K562 (cell line): ENCODE results near the gene MND1. TPM values are rescaled to one million over a fixed set of nuclear protein-coding genes. Genes with fewer than 3 reads are reported as not detected.
A peak's percentile ranks its signal among the peaks of the same experiment; 100 is the strongest.

Experiments
- CCNT2 ChIP-seq: IDR thresholded peaks from 2 replicates; pipeline ENCODE4 v1.6.1; 2011; ENCODE audit warnings: borderline replicate concordance, low read depth, mild to moderate bottlenecking, moderate library complexity, mixed read lengths, low read length; ENCODE audit not compliant: insufficient read length; ENCODE audit errors: extremely low read depth
- DNMT1 ChIP-seq: fragments of 450-650 bp; IDR thresholded peaks from 2 replicates; pipeline ENCODE4 v1.6.1; 2016; ENCODE audit warnings: antibody characterized with exemption, mild to moderate bottlenecking
- EGR1 ChIP-seq: fragments of 450-650 bp; conservative IDR thresholded peaks from 2 replicates; pipeline ENCODE4 v1.6.1; 2017; ENCODE audit warnings: mild to moderate bottlenecking
- EP400 ChIP-seq: fragments of 450-650 bp; IDR thresholded peaks from 2 replicates; pipeline ENCODE4 v1.6.1; 2017; ENCODE audit warnings: antibody characterized with exemption, mild to moderate bottlenecking, moderate library complexity
- FIP1L1 ChIP-seq: fragments of 200-400 bp; formaldehyde crosslinking; IDR thresholded peaks from 2 replicates; pipeline ENCODE4 v1.6.1; 2018; ENCODE audit warnings: mild to moderate bottlenecking, low read depth, low read length; ENCODE audit not compliant: poor library complexity, severe bottlenecking
- MBD2 ChIP-seq: sonication (generic); IDR thresholded peaks from 2 replicates; pipeline ENCODE4 v1.6.1; 2016; ENCODE audit warnings: low read depth, borderline replicate concordance
- MTF1 ChIP-seq: fragments of 250-450 bp; sonication (Bioruptor Pico); IDR thresholded peaks from 2 replicates; pipeline ENCODE4 v1.9.0; 2021; ENCODE audit warnings: moderate library complexity, mild to moderate bottlenecking, inconsistent platforms, borderline replicate concordance
- NELFE ChIP-seq: IDR thresholded peaks from 2 replicates; pipeline ENCODE4 v1.6.1; 2011; ENCODE audit warnings: mild to moderate bottlenecking; ENCODE audit not compliant: insufficient read depth, insufficient read length
- NFXL1 ChIP-seq: fragments of 450-650 bp; formaldehyde crosslinking; IDR thresholded peaks from 2 replicates; pipeline ENCODE4 v1.4.0; 2021; ENCODE audit warnings: mild to moderate bottlenecking
- RBM15 ChIP-seq: fragments of 200-400 bp; formaldehyde crosslinking; IDR thresholded peaks from 2 replicates; pipeline ENCODE4 v1.6.1; 2018; ENCODE audit warnings: mild to moderate bottlenecking, low read length, moderate library complexity; ENCODE audit not compliant: insufficient read depth
- SMAD2 ChIP-seq: fragments of 150-350 bp; IDR thresholded peaks from 2 replicates; pipeline ENCODE4 v1.6.1; 2014; ENCODE audit warnings: low read depth, mild to moderate bottlenecking, low read length
- SMARCA4 ChIP-seq: fragments of 450-650 bp; IDR thresholded peaks from 2 replicates; pipeline ENCODE4 v1.6.1; 2016
- SP1 ChIP-seq: sonication (generic); formaldehyde crosslinking; IDR thresholded peaks from 2 replicates; pipeline ENCODE4 v1.8.1; 2022; ENCODE audit warnings: mild to moderate bottlenecking, missing genetic modification reagents
- TCF7 ChIP-seq: sonication (generic); IDR thresholded peaks from 2 replicates; pipeline ENCODE4 v1.6.1; 2016; ENCODE audit warnings: antibody characterized with exemption, borderline replicate concordance
- TEAD1 ChIP-seq, 2 experiments: fragments of 450-650 bp in 1 of 2; sonication (generic) in 1 of 2; formaldehyde crosslinking; IDR thresholded peaks; 2 replicates each; pipeline versions ENCODE4 v1.4.0 to v1.8.0; 2020 to 2022; ENCODE audit warnings: mild to moderate bottlenecking in 2 of 2, missing genetic modification reagents in 1 of 2
- ZBTB7A ChIP-seq: IDR thresholded peaks from 2 replicates; pipeline ENCODE4 v1.6.1; 2011; ENCODE audit warnings: low read depth, mild to moderate bottlenecking, low read length, moderate library complexity, borderline replicate concordance; ENCODE audit not compliant: control insufficient read depth
- ZZZ3 ChIP-seq: fragments of 450-650 bp; IDR thresholded peaks from 2 replicates; pipeline ENCODE4 v1.6.1; 2016; ENCODE audit warnings: antibody characterized with exemption, mild to moderate bottlenecking, moderate library complexity
- polyA plus RNA-seq, 8 experiments: library from polyadenylated mRNA; depleted of rRNA in 4 of 8; stranded (reverse) in 5 of 8; unstranded in 3 of 8; fragments of >200 nt; fragmentation: Nextera tagmentation in 2 of 8; fragmentation: Illumina TruSeq in 1 of 8; extraction: Ambion mirVana in 2 of 8; extraction: Trizol in 1 of 8; gene quantifications; 2 replicates each; pipeline versions ENCODE4 v1.2.1 to v1.2.3, GENCODE V29; 2011 to 2014; ENCODE audit warnings: inconsistent platforms in 1 of 8, missing spikeins in 1 of 8
- total RNA-seq, 7 experiments: library from RNA; depleted of rRNA in 6 of 7; stranded (reverse); fragments of >200 nt in 6 of 7; fragmentation: Illumina TruSeq in 2 of 7; extraction: Trizol in 2 of 7; gene quantifications; 2 replicates each; pipeline versions ENCODE4 v1.2.1 to v1.2.3, GENCODE V29; 2011 to 2021; ENCODE audit warnings: low replicate concordance in 1 of 7
- TF ChIP-seq, protein P1 (sequence below), 3 experiments: fragments of 200-800 bp in 1 of 3; sonication (Bioruptor generic) in 1 of 3; sonication (generic) in 1 of 3; formaldehyde crosslinking in 1 of 3; IDR thresholded peaks; 2 replicates each; pipeline versions ENCODE4 v1.6.1 to v1.8.0; 2016 to 2022; ENCODE audit warnings: mild to moderate bottlenecking in 2 of 3, missing compliant biosample characterization in 2 of 3, missing genetic modification characterization in 2 of 3, missing genetic modification reagents in 1 of 3
- TF ChIP-seq, protein P2 (sequence below): IDR thresholded peaks from 2 replicates; pipeline ENCODE4 v1.6.1; 2011; ENCODE audit not compliant: insufficient read length; ENCODE audit errors: extremely low read depth
- TF ChIP-seq, protein P3 (sequence below): sonication (generic); formaldehyde crosslinking; IDR thresholded peaks from 2 replicates; pipeline ENCODE4 v1.8.0; 2023; ENCODE audit warnings: missing genetic modification reagents, mild to moderate bottlenecking, borderline replicate concordance
- TF ChIP-seq, protein P4 (sequence below): fragments of 450-650 bp; IDR thresholded peaks from 2 replicates; pipeline ENCODE4 v1.6.1; 2016

MND1 gene
- total and polyA plus RNA-seq, 9 of the 15 experiments (the other 6 are each of a cell fraction or from before 2014, with no cell fraction given) = 35.3 to 94.1 (median 59.9) TPM

DNA sequence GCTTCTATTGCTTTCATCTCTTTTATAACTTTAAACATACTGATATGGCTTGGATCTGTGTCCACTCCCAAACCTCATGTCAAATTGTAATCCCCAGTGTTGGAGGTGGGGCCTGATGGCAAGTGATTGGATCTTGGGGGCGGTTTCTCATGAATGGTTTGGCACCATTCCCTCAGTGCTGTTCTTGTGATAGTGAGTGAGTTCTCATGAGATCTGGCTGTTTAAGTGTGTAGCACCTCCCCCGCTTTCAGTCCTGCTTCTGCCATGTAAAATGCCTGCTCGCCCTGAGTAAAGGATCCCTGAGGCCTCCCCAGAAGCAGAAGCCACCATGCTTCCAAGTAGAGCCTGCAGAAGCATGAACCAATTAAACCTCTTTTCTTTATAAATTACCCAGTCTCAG is 17.7 kb downstream of the MND1 start (continued):
- TF ChIP-seq, protein P1, sequence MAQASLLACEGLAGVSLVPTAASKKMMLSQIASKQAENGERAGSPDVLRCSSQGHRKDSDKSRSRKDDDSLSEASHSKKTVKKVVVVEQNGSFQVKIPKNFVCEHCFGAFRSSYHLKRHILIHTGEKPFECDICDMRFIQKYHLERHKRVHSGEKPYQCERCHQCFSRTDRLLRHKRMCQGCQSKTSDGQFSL (CRISPR knock-in tag; IDR thresholded peaks at IDR 0.05) = no peak
- TF ChIP-seq, protein P1 (tag; IDR thresholded peaks at IDR 0.05) = no peak
- TF ChIP-seq TCF7 (no peak), MBD2 (no peak), ZBTB7A (no peak), EGR1 (peak; percentile 64), ZZZ3 (no peak), FIP1L1 (no peak), RBM15 (no peak), DNMT1 (no peak), MTF1 (no peak), SP1 (peak; percentile 48; the same call in 1 of the 2 replicates), CCNT2 (peak; percentile 48), SMAD2 (no peak), EP400 (peak; percentile 48; the same call in 1 of the 2 replicates), TEAD1 (CRISPR knock-in tag; IDR thresholded peaks at IDR 0.05) (no peak), NELFE (no peak), SMARCA4 (peak; percentile 63; the same call in 1 of the 2 replicates), NFXL1 (CRISPR knock-in tag) (no peak)
- TF ChIP-seq, protein P2, sequence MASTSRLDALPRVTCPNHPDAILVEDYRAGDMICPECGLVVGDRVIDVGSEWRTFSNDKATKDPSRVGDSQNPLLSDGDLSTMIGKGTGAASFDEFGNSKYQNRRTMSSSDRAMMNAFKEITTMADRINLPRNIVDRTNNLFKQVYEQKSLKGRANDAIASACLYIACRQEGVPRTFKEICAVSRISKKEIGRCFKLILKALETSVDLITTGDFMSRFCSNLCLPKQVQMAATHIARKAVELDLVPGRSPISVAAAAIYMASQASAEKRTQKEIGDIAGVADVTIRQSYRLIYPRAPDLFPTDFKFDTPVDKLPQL = no peak
- TF ChIP-seq, protein P3, sequence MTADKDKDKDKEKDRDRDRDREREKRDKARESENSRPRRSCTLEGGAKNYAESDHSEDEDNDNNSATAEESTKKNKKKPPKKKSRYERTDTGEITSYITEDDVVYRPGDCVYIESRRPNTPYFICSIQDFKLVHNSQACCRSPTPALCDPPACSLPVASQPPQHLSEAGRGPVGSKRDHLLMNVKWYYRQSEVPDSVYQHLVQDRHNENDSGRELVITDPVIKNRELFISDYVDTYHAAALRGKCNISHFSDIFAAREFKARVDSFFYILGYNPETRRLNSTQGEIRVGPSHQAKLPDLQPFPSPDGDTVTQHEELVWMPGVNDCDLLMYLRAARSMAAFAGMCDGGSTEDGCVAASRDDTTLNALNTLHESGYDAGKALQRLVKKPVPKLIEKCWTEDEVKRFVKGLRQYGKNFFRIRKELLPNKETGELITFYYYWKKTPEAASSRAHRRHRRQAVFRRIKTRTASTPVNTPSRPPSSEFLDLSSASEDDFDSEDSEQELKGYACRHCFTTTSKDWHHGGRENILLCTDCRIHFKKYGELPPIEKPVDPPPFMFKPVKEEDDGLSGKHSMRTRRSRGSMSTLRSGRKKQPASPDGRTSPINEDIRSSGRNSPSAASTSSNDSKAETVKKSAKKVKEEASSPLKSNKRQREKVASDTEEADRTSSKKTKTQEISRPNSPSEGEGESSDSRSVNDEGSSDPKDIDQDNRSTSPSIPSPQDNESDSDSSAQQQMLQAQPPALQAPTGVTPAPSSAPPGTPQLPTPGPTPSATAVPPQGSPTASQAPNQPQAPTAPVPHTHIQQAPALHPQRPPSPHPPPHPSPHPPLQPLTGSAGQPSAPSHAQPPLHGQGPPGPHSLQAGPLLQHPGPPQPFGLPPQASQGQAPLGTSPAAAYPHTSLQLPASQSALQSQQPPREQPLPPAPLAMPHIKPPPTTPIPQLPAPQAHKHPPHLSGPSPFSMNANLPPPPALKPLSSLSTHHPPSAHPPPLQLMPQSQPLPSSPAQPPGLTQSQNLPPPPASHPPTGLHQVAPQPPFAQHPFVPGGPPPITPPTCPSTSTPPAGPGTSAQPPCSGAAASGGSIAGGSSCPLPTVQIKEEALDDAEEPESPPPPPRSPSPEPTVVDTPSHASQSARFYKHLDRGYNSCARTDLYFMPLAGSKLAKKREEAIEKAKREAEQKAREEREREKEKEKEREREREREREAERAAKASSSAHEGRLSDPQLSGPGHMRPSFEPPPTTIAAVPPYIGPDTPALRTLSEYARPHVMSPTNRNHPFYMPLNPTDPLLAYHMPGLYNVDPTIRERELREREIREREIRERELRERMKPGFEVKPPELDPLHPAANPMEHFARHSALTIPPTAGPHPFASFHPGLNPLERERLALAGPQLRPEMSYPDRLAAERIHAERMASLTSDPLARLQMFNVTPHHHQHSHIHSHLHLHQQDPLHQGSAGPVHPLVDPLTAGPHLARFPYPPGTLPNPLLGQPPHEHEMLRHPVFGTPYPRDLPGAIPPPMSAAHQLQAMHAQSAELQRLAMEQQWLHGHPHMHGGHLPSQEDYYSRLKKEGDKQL (CRISPR knock-in tag) = no peak
- TF ChIP-seq, protein P4, sequence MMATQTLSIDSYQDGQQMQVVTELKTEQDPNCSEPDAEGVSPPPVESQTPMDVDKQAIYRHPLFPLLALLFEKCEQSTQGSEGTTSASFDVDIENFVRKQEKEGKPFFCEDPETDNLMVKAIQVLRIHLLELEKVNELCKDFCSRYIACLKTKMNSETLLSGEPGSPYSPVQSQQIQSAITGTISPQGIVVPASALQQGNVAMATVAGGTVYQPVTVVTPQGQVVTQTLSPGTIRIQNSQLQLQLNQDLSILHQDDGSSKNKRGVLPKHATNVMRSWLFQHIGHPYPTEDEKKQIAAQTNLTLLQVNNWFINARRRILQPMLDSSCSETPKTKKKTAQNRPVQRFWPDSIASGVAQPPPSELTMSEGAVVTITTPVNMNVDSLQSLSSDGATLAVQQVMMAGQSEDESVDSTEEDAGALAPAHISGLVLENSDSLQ = peak; percentile 43
